Stimulated activated CD4-positive, alpha-beta T cell treated with anti-CD3 and anti-CD28 coated beads, TNF-alpha, amount 100 ng/mL, for 4 hours (primary cell): ENCODE data around the gene TBL3.
"Not testable (repeated sequence)": the region's sequence is repeated elsewhere in the genome, so short reads cannot be mapped to it uniquely, and the experiment has no call there.

Experiments used
- DNase-seq, 3 experiments: peaks; one replicate each; pipeline ENCODE4 v3.0.0-alpha.2; 2020; ENCODE audit warnings: low read depth in 3 of 3

The TBL3 gene

DNA sequence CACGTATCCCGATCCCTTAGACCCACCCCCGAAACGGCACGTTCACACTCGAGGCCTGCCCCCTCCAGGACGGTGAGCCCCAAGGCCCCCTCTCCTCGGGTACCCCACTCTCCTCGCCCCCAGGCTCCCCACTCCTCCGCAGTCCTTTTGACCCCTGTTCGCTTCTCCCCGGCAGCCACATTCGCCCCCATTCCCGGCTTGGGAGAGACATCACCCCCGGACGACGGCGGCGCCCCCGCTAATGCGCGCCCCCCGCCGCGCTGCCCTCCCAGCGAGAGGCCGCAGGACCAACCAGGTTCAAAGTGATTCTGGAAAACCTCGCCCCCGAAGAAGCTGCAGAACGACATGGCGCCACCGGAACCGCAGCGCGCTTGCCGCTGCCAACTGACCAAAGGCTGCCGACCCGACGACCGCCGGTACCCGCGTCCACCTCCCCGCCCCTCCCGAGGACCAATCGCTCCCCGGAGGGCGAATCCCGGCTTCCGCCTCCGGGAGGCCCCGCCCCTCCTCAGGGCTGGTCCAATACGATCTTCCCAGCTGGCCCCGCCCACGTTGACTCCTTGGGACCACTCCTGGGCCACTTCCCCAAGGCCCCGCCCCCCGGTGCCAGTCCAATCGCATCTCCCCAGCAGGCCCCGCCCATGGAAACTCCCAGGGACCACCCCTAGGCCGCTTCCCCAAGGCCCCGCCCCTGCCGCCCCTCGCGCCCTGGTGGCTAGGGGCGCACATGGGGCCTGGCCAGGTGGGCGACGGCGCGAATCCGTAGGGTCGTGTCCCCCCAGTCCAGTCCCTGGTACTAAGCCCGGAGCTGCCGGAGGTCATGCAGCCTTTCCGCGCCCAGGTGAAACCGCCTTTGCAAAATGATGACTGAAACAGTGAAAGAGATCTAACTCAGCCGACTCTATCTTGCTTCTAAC lies 28.8 kb upstream of the TBL3 start, which contains the start of gene MSRB1:
Gene MSRB1, minus strand, starts transcription at position 390 of the 917 bp plus-strand sequence. Its CDS starts 43 bp downstream, at position 347.
- DNase-seq, result peak; percentile 97 to 99 (median 98)

DNA sequence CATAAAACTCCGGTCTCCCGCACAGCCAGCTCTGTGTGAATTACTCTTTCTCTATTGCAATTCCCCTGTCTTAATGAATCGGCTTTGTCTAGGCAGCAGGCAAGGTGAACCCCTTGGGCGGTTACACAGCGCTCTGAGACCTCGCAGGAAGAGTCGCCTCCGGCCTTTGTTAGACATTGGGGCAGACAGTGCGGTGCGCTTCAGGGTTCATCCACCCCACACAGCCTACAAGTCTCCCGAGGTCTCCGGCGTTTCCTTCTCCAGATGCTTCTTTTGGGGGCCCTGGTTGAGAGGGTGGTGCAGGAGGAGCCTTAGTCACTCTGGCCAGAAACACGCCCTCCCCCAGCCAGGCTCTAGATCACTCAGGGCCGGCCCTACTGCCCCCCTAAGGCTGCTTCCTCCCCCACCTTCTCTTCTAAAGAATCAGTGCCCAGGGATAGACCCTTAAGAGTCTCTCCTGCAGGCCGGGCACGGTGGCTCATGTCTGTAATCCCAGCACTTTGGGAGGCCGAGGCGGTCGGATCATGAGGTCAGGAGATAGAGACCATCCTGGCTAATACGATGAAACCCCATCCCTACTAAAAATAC lies 27.1 kb upstream of the TBL3 start:
- no peak for DNase-seq

GRCh38 chr16:1945559-1946391 lies 26.1 kb upstream of the TBL3 start:
- no peak for DNase-seq

- no peak for DNase-seq
Measured at GRCh38 chr16:1946495-1947368, 25.1 kb upstream of the TBL3 start.

DNA sequence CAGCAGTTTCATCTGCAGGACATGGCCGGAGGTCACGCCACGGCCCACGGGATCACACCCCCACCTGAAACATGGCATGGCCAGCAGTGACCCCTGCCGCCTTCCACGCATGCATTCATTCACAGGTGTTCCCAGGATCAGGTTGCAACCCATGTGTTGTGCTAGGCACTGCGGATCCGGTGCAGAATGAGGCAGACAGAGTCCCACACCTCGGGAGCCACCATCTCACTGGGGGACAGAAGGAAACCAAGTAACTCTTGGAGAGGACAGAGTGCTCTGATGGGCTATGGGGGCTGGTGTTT lies 24.5 kb upstream of the TBL3 start:
- DNase-seq, result no peak

GRCh38 chr16:1949507-1949906 lies 22.3 kb upstream of the TBL3 start:
- DNase-seq, result no peak

DNA sequence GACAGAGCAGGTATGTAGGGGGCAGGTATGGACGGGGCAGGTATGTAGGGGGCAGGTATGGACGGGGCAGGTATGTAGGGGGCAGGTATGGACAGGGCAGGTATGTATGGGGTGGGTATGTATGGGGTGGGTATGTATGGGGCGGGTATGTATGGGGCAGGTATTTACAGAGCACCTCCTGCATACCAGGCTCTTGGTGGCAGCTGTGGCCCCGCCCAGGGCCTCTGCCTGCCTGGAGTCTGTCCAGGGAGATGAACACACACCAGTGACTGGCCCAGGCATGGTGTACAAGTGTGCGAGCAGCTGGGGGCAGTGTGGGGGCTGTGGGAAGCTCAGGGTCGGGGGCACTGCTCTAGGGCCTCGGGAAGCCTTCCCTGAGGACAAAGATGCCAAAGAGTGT lies 21.8 kb upstream of the TBL3 start:
- DNase-seq, result no peak

DNA sequence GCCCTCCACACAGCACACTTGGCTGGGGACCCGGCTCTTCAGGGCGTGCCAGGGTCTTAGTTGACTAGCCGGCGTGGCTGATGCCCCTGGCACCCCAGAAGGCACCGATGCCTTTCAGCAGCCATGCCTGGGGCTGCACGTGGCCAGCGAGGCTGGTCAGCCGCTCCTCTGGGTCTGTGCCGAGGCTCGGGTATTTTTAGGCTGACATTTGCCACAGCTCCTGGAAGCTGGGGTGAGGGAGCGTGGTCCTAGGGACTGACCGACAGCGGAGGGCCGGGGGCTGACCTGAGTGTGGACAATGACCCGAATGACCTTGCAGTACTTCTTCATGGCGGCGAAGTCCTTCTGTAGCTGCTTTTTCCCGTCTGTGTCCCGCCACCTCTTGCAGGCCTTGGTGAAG lies 21.3 kb upstream of the TBL3 start:
- no peak for DNase-seq

- no peak for DNase-seq
Measured at GRCh38 chr16:1953734-1954133, 18.1 kb upstream of the TBL3 start.

DNA sequence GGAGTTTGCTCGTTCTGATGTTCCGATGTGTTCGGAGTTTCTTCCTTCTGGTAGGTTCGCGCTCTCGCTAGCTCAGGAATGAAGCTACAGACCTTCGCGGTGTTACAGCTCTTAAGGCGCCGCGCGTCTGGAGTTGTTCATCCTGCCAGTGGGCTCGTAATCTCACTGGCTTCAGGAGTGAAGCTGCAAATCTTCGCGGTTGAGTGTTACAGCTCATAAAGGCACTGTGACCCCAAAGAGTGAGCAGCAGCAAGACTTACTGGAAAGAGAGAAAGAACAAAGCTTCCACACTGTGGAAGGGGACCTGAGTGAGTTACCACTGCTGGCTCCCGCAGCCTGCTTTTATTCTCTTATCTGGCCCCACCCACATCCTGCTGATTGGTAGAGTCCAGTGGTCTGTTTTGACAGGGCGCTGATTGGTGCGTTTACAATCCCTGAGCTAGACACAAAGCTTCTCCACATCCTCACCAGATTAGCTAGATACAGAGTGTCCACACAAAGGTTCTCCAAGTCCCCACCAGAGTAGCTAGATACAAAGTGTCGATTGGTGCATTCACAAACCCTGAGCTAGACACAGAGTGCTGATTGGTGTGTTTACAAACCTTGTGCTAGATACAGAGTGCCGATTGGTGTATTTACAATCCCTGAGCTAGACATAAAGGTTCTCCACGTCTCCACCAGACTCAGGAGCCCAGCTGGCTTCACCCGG lies 14.3 kb upstream of the TBL3 start:
- DNase-seq, result not testable (repeated sequence)

GRCh38 chr16:1958143-1958491 lies 13.7 kb upstream of the TBL3 start:
- not testable (repeated sequence) for DNase-seq

DNA sequence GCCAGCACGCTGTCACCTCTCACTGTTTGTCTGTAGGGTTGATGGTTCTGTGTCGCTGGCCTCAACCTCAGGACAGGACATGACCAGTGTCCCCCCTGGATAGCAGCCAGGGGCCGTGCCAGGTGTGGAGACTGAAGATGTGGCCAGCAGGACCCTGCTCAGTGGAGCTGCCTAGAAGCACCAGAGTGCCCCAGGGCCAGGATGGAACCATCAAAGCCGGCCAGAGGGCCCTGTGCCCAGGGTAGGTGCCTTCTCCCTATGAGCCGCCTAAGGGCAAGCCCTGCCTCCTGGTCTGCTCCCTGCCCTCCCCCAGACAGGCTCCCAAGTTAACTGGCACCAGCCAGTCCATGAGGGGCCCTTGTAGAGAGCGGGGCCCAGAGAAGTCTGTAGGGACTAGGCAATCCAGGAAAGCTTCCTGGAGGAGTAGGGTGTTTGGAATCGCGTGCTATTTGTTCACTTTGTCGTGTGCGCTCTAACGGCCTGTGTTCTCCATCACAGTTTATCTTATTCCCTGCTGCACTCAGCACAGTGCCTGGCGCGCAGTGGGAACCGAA lies 13.1 kb upstream of the TBL3 start:
- DNase-seq, result no peak

DNA sequence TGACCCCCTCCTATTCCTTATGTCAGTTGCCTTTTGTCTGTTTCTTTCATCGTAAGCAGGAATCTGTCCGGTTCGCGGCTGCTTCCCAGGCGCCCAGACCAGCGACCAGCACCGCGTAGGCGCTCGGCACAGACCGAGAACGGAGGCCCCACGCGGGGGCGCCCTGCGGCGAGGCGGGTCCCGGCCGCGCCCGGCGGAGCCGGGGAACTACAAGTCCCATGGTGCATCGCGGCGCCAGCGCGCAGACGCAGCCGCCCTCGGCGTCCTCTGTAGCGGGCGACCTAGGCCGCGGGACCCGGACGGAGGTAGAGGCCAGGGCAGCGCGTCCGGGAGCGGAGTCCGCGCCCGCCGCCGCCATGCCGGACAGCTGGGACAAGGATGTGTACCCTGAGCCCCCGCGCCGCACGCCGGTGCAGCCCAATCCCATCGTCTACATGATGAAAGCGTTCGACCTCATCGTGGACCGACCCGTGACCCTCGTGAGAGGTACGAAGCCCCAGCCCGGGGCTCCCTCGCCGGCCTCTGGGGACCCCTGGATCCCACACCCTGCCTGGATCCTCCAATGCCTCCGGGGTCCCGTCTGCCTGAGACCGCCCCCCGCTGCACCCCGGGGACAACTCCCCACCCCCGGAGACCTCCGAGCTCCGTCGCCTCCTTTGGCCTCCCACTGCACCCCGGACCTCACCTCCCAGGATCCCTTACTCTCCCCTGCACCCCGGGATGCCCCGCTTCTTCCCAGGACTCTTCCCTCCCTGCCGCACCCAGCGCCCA lies 12.4 kb upstream of the TBL3 start, which contains the start of gene NDUFB10:
Gene NDUFB10, plus strand, starts transcription at position 270 of the 771 bp plus-strand sequence. Its CDS starts 87 bp downstream, at position 357.
- peak; percentile 81 to 88 (median 84) for DNase-seq

DNA sequence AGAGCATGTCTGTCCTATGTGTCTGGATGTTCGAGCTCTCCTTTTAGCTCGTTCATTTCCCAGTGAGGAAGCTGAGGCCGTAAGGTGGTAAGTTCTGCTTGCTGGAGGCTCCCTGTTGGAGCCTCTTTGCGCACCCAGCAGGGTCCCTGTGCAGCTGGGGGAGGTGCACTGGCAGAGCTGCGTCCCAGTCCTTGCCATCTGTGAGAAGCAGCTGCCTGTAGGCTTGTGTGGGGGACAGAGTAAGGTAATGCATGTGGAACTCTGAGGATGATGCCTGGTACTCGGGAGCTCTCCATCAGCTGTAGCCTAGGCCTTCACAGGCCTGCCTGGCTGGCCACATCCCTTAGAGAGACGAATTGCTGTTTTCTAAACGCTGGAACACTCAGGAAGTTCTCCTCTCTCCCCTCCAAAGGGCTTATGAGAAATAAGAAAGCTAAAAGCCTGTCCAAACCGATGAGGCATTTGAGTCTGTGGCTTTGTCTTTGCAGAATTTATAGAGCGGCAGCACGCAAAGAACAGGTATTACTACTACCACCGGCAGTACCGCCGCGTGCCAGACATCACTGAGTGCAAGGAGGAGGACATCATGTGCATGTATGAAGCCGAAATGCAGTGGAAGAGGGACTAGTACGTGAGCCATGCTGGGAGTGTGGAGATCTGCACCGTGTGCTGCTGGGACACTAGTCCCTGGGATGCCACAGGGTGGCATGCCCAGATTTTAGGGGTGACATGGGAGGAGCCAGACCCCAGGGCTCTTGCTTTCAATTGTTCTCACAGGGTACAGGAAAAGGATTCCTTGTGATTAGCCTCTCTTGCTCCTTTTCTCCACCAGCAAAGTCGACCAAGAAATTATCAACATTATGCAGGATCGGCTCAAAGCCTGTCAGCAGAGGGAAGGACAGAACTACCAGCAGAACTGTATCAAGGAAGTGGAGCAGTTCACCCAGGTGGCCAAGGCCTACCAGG lies 10.9 kb upstream of the TBL3 start:
- no peak for DNase-seq

GRCh38 chr16:1961651-1962067 lies 10.2 kb upstream of the TBL3 start:
- DNase-seq, result no peak

- not testable (repeated sequence) for DNase-seq
Measured at GRCh38 chr16:1962161-1963153, 9.4 kb upstream of the TBL3 start.
